K562 (cell line): ENCODE measurements around the gene PTPN12. TPM values are rescaled to one million over a fixed set of nuclear protein-coding genes. Genes with fewer than 3 reads are reported as not detected.

Experiments used
- ATAC-seq: fragments of 200-7000 bp; cut with Tn5 transposase; 3 replicates; pipeline ENCODE4 v1.9.1; 2020; ENCODE audit warnings: moderate library complexity
- BruUV-seq: library from RNA; stranded (reverse); fragments of 400-500 nt; replicated peaks from 2 replicates; lab custom pipeline; 2021; lab: Mats Ljungman, UMichigan
- CTCF ChIA-PET: fragments of 300-600 bp; formaldehyde crosslinking; extraction: SDS; loops from one replicate; lab custom pipeline; 2021; ENCODE audit warnings: low intra/inter-chr PET ratio; lab: Yijun Ruan, JAX
- POLR2A ChIA-PET: fragments of 300-600, 350-650 bp; sonication (Branson Sonifier 250); formaldehyde crosslinking; extraction: SDS; loops from one replicate; lab custom pipeline; 2021; ENCODE audit warnings: antibody characterized with exemption, inconsistent platforms; lab: Yijun Ruan, JAX
- DNase-seq, 4 experiments: peaks; one replicate each; pipeline versions ENCODE4 v3.0.0 to v3.0.0-alpha.2; 2011 to 2018; ENCODE audit warnings: low spot score in 3 of 4, mixed read lengths in 3 of 4; ENCODE audit errors: extremely low read depth in 1 of 4
- FAIRE-seq: peaks from 2 replicates; lab custom pipeline; 2011; peaks lifted over from hg19 to GRCh38; lab: Jason Lieb, UNC
- H2AFZ ChIP-seq: 2 replicates; pipeline ENCODE4 v1.6.0; 2011; ENCODE audit warnings: low read depth, low read length, control low read depth, inconsistent platforms
- H3K27ac ChIP-seq: fragments of 200-600 bp; 3 replicates; pipeline ENCODE4 v1.8.0; 2011; ENCODE audit warnings: low read depth, mild to moderate bottlenecking, control low read depth, inconsistent platforms, low read length, moderate library complexity, mixed read lengths; ENCODE audit errors: extremely low read depth
- H3K27me3 ChIP-seq, 2 experiments: fragments of 300-600 bp in 1 of 2; 2 replicates in 1 of 2; 3 replicates in 1 of 2; pipeline versions ENCODE4 v1.6.0 to v1.8.0; 2011; ENCODE audit warnings: inconsistent platforms in 2 of 2, low read length in 2 of 2, mild to moderate bottlenecking in 1 of 2, mixed read lengths in 1 of 2, moderate library complexity in 1 of 2; ENCODE audit not compliant: control insufficient read depth in 2 of 2, insufficient read depth in 2 of 2
- H3K36me3 ChIP-seq: fragments of 300-600 bp; 3 replicates; pipeline ENCODE4 v1.8.0; 2011; ENCODE audit warnings: mild to moderate bottlenecking, low read length, inconsistent platforms; ENCODE audit not compliant: control insufficient read depth, insufficient read depth
- H3K4me1 ChIP-seq, 2 experiments: fragments of 200-600 bp in 1 of 2; replicated peaks in 1 of 2; 2 replicates in 1 of 2; 3 replicates in 1 of 2; pipeline versions ENCODE4 v1.5.1 to v1.8.0; 2011; ENCODE audit warnings: inconsistent platforms in 2 of 2, low read length in 2 of 2, mild to moderate bottlenecking in 1 of 2, mixed read lengths in 1 of 2, moderate library complexity in 1 of 2; ENCODE audit not compliant: control insufficient read depth in 2 of 2, insufficient read depth in 2 of 2
- H3K4me2 ChIP-seq: 2 replicates; pipeline ENCODE4 v1.6.1; 2011; ENCODE audit warnings: low read length, control low read depth, inconsistent platforms, mixed read lengths; ENCODE audit not compliant: insufficient read depth
- H3K4me3 ChIP-seq: fragments of 200-600 bp; sonication (generic), shearing (Covaris generic); 2 replicates; pipeline ENCODE4 v1.5.1; 2016; ENCODE audit warnings: control low read depth, inconsistent platforms
- H3K79me2 ChIP-seq: fragments of 200-600 bp; 3 replicates; pipeline ENCODE4 v1.8.0; 2011; ENCODE audit warnings: low read length, inconsistent platforms; ENCODE audit not compliant: control insufficient read depth, insufficient read depth
- H3K9ac ChIP-seq, 2 experiments: 2 replicates each; pipeline versions ENCODE4 v1.6.0 to v1.6.1; 2011; ENCODE audit warnings: low read depth in 2 of 2, low read length in 2 of 2, control low read depth in 1 of 2, inconsistent platforms in 1 of 2, mild to moderate bottlenecking in 1 of 2, mixed read lengths in 1 of 2; ENCODE audit not compliant: insufficient read depth in 1 of 2
- H3K9me1 ChIP-seq: one replicate; pipeline ENCODE4 v1.6.0; 2011; ENCODE audit warnings: inconsistent platforms, mild to moderate bottlenecking, low read length, moderate library complexity; ENCODE audit not compliant: control insufficient read depth, insufficient read depth
- H3K9me3 ChIP-seq: replicated peaks from 2 replicates; pipeline ENCODE4 v1.5.1; 2011; ENCODE audit warnings: low read depth, low read length, inconsistent platforms; ENCODE audit not compliant: control insufficient read depth, insufficient read depth
- H4K20me1 ChIP-seq: replicated peaks from 2 replicates; pipeline ENCODE4 v1.6.1; 2011; ENCODE audit warnings: low read length, inconsistent platforms, mixed read lengths; ENCODE audit not compliant: control insufficient read depth, insufficient read depth
- ELK1 ChIP-seq: sonication (generic); formaldehyde crosslinking; IDR thresholded peaks from 2 replicates; pipeline ENCODE4 v1.8.1; 2022; ENCODE audit warnings: missing genetic modification reagents
- HINFP ChIP-seq: fragments of 450-650 bp; conservative IDR thresholded peaks from 2 replicates; pipeline ENCODE4 v1.6.1; 2016; ENCODE audit warnings: missing genetic modification characterization, low read depth, mild to moderate bottlenecking, control low read depth, missing compliant biosample characterization
- HMBOX1 ChIP-seq: sonication (generic); IDR thresholded peaks from 2 replicates; pipeline ENCODE4 v1.6.1; 2016
- RBM22 ChIP-seq: fragments of 200-400 bp; formaldehyde crosslinking; IDR thresholded peaks from 2 replicates; pipeline ENCODE4 v1.6.1; 2018; ENCODE audit warnings: low read length, low read depth; ENCODE audit not compliant: poor library complexity, severe bottlenecking
- TOE1 ChIP-seq, 2 experiments: fragments of 450-650 bp in 1 of 2; sonication (generic) in 1 of 2; formaldehyde crosslinking in 1 of 2; IDR thresholded peaks; 2 replicates each; pipeline versions ENCODE4 v1.7.1 to v1.8.0; 2016 to 2022; ENCODE audit warnings: borderline replicate concordance in 2 of 2, mild to moderate bottlenecking in 2 of 2, antibody characterized with exemption in 1 of 2, inconsistent platforms in 1 of 2, low read depth in 1 of 2, missing genetic modification reagents in 1 of 2, moderate library complexity in 1 of 2
- TSHZ1 ChIP-seq: fragments of 250-450 bp; sonication (Bioruptor Pico); IDR thresholded peaks from 2 replicates; pipeline ENCODE4 v1.4.0; 2020; ENCODE audit warnings: mild to moderate bottlenecking, moderate library complexity
- U2AF1 ChIP-seq: fragments of 200-400 bp; formaldehyde crosslinking; optimal IDR thresholded peaks from 2 replicates; pipeline ENCODE3; 2017; ENCODE audit warnings: mild to moderate bottlenecking, low read depth, low read length, moderate library complexity
- ZNF444 ChIP-seq: fragments of 250-450 bp; sonication (Bioruptor Pico); IDR thresholded peaks from 2 replicates; pipeline ENCODE4 v1.4.0; 2020; ENCODE audit warnings: mild to moderate bottlenecking, moderate library complexity
- WGBS: fragments of 100-300 bp; shearing (Covaris generic); methylation state at CpG from one replicate; pipeline ENCODE4 v1.1.6; 2016; ENCODE audit warnings: low coverage, mixed read lengths; ENCODE audit not compliant: insufficient coverage; ENCODE audit errors: missing lambda C conversion rate; 5-methylcytosine and 5-hydroxymethylcytosine counted together
- in situ Hi-C: fragments of 300-500 bp; cut with MboI; formaldehyde crosslinking; loops from 4 replicates; pipeline ENCODE4 v1.15.0; 2018; ENCODE audit warnings: inconsistent platforms, mixed read lengths
- intact Hi-C: fragments of 100-400 bp; cut with micrococcal nuclease; formaldehyde crosslinking; loops from 2 replicates; pipeline ENCODE4 v1.14.2; 2022
- polyA plus RNA-seq, 8 experiments: library from polyadenylated mRNA; depleted of rRNA in 4 of 8; stranded (reverse) in 5 of 8; unstranded in 3 of 8; fragments of >200 nt; fragmentation: Nextera tagmentation in 2 of 8; fragmentation: Illumina TruSeq in 1 of 8; extraction: Ambion mirVana in 2 of 8; extraction: Trizol in 1 of 8; gene quantifications; 2 replicates each; pipeline versions ENCODE4 v1.2.1 to v1.2.3, GENCODE V29; 2011 to 2014; ENCODE audit warnings: inconsistent platforms in 1 of 8, missing spikeins in 1 of 8
- total RNA-seq, 7 experiments: library from RNA; depleted of rRNA in 6 of 7; stranded (reverse); fragments of >200 nt in 6 of 7; fragmentation: Illumina TruSeq in 2 of 7; extraction: Trizol in 2 of 7; gene quantifications; 2 replicates each; pipeline versions ENCODE4 v1.2.1 to v1.2.3, GENCODE V29; 2011 to 2021; ENCODE audit warnings: low replicate concordance in 1 of 7

The PTPN12 gene
- total and polyA plus RNA-seq, 9 of the 15 experiments (the other 6 are each of a cell fraction or from before 2014, with no cell fraction given), result 15.3 to 79.8 (median 26.6) TPM

GRCh38 chr7:77516085-77516484 lies 21.0 kb upstream of the PTPN12 start:
- Histone ChIP-seq H3K27me3 (no peaks in the 10 kb centered on the region), H3K36me3 (no peaks in the 10 kb centered on the region), H4K20me1 (no peaks in the 10 kb centered on the region), H3K4me1 (peaks cover 5 to 8% of the 10 kb centered on the region in 2 experiments; a peak in 3 of 5 replicates), H3K4me3 (no peak overlapping the region), H3K9me3 (no peaks in the 10 kb centered on the region), H3K4me2 (no peak overlapping the region), H3K79me2 (no peaks in the 10 kb centered on the region), H3K9ac (no peak overlapping the region), H3K9me1 (no peaks in the 10 kb centered on the region), H3K27ac (no peak overlapping the region), H2AFZ (no peak overlapping the region)
- FAIRE-seq (no peak), DNase-seq (no peak), ATAC-seq (no peak)
- CTCF ChIA-PET, result no interaction called here
- WGBS, result 18% methylated on average over 3 of the region's 3 CpGs
- intact Hi-C loops (no loop called here), in situ Hi-C loops (no loop called here)
- no TSS peak for BruUV-seq
- no peak for TF ChIP-seq U2AF1
- peak; percentile 37; the same call in 1 of the 2 replicates for TF ChIP-seq HMBOX1
- no peak for TF ChIP-seq HINFP
- TF ChIP-seq ELK1 (CRISPR knock-in tag), result no peak
- TF ChIP-seq ZNF444 (CRISPR knock-in tag), result no peak
- TF ChIP-seq TSHZ1, result no peak
- no peak for TF ChIP-seq RBM22
- TF ChIP-seq TOE1 (IDR thresholded peaks at IDR 0.05; ENCODE audit: borderline replicate concordance), result no peak
- TF ChIP-seq TOE1 (CRISPR knock-in tag; IDR thresholded peaks at IDR 0.05; ENCODE audit: borderline replicate concordance, low read depth), result no peak
- POLR2A ChIA-PET, result interaction anchor here (0.9 to 2.2 kb wide), 2 partner anchors 15 to 20 kb away, joined by 6 to 8 read pairs; no protein-coding TSS in a partner anchor
